Fibroblast of the conjunctiva (primary cell): ENCODE measurements around the gene TTYH1.
"Not testable (repeated sequence)": the region's sequence is repeated elsewhere in the genome, so short reads cannot be mapped to it uniquely, and the experiment has no call there.

ENCODE experiments used
- DNase-seq: peaks from one replicate; pipeline ENCODE4 v3.0.0-alpha.2; 2010; ENCODE audit warnings: low read depth

Gene TTYH1

DNA sequence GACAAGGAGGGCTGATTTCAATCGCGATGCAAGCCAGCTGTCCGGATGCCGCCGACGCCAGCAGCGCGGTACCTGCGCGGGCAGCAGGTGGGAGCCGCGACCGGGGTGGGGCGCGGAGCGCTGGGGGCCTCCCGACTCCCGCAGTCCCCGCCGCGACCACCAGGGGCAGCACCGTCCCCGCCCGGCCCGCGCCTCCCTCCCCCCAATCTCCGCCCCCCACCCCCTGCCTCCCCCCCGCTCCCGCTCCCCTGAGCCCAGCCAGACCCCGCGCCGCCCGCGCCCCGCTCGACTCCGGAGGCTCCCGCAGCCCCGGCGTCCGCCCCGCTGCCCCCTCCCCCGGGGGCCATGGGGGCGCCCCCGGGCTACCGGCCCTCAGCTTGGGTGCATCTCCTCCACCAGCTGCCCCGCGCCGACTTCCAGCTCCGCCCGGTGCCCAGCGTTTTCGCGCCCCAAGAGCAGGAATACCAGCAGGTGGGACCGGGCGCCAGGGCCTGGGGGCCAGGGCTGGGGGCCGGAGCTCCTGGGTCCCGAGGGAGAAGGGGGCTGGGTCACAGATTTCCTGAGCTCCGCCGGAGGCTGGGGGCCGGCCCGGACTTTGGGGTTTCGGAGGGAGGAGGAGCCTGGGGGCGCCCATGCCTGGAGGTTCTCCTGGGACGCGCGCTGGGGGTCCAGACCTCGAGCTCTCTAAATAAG is at the start of gene TTYH1:
TSS of gene TTYH1 (plus strand) at position 257 of the 693 bp plus-strand sequence. CDS start at position 346, 89 bp downstream.
- DNase-seq = no peak

DNA sequence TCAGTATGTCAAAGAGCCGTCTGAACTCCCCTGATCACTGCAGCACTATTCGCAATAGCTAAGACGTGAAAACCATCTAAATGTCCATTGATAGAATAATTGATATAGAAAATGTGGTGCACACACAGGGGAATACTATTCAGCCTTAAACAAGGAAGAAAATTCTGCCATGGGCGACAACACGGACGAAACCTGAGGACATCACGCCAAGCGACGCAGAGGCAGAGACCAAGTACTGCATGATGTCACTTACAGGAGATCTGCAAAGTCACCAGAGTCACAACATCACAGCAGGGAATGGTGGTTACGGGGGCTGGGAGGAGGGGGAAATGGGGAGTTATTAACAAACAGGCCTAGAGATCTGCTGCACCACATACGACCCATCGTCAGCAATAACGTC is 49.5 kb upstream of the TTYH1 start:
- not testable (repeated sequence) for DNase-seq

GRCh38 chr19:54366811-54367210 is 48.5 kb upstream of the TTYH1 start:
- no peak for DNase-seq

DNA sequence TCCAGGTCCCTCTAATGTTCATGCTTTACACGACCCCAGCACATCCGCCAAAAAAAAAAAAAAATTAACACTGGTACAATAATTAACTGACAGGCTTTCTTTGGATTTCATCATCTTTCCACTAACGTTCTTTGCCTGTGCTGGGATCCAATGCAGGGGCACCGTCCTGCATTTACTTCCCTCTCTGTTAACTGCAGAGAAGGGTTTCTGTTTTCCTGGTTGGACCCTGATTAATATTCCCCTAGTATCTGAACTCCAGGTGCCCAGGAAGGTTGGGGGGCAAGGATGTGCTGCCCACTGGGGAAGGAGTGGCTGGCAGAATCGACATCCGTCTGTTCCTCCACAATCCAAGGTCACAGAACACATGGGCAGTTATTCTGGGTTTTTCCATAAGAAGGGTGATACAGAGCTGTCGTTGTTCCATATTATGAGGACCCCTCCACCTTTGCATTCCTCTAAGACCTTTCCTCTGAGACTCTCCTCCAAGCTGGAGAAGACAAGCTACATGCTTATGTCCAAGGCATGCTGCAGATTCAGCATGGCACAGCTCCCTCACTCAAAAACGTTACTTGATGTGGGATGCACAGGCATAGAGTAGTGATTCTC is 46.1 kb upstream of the TTYH1 start:
- DNase-seq = no peak

DNA sequence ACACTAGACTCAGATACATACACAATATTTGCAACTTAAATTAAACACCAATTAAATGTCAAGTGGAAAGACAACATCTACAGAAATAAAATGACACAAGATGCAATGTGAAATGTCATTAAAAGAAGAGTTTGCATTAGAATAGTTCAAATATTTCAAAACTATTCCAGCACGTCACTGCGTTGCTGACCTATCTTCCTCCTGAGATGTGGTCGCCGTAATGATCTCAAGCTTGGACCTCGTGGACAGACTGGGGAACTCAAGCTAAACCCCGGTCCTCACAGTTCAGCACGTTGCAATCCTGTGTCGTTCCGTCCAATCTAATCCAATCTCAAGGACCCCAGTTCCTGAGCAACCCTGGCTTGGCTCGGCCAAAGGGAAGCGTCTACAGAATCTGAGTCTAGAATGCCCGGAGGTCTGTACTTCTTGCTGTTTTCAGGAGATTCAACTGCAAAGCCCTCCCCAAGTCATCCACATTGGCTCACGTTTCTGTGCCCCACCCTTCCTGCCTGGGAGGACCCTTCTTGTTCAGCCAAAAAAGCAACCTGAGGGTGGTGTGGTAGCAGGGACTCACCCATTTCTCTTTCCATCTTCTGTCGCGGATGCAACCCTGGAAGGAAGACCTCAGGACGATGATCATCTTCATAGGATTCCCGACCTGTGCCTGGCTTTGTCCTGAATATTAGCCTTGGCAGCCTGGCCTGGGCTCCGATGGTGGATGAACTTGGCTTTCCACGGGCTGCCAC is 45.4 kb upstream of the TTYH1 start:
- DNase-seq = not testable (repeated sequence)

DNA sequence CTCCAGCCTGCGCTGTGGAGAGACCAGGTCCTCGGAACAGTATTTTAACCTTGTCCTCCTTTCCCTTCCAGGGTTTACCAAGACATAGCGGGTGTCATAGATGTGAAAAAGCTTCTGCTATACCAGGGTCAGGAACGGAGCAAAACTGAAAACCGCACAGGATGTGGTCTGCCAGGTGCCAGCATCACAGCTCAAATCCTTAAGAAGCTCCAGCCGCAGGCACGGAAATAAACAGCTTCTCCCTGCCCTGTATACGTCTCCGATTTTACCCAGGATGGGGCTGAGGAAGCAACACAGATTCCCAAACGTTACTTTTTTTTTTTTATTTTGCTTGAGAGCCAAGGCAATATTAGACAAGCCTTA is 44.8 kb upstream of the TTYH1 start:
- not testable (repeated sequence) for DNase-seq

DNA sequence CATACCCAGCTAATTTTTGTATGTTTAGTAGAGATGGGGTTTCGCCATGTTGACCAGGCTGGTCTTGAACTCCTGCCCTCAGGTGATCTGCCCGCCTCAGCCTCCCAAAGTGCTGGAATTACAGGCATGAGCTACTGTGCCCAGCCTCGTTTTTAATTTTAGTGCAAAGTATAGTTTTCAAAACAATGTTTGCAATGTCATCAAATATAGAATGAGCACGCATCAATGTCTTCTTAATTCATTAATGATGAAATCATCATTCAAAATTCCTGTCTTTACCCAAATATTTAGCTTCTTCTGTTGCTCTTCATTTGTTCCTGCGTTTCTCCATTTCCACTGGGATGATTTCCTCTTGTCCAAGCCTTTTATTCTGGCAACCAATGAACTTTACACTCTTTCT is 43.8 kb upstream of the TTYH1 start:
- not testable (repeated sequence) for DNase-seq

GRCh38 chr19:54373781-54374631 is 41.3 kb upstream of the TTYH1 start:
- no peak for DNase-seq

DNA sequence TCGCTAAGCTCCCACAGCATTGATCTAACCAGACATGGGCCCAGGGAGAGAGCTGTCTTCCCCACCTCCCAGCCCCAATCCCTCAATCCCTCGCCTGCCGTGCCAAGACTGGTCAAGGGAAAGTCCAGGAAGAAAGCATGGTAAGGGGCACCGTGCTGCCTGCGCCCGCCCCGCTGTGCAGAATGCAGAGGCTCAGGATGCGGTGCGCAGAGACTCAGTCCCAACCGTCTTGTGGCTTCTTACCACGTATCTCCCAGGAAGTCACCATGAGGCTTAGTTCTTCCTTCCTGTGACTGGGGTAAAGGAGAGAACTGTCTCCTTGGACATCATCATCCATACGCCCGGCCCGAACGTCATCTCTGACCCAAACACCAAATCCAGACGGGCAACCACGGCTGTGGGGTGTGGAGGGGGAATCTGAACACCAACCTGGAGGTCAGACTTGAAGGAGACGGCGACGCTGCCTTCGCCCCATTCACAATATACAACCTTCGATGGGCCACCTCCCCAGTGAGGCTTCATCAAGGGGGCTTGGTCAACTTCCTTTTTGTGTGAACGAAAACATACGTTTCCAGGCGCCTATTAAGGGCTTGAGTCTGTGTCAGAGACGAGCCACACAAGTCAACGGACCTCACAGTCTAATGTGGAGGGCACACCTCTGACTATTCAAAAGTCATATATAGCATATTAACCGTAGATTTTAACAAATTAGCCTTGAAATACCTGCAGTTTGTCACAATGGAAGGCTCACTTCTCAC is 39.9 kb upstream of the TTYH1 start:
- DNase-seq = not testable (repeated sequence)

GRCh38 chr19:54376610-54377285 is 38.5 kb upstream of the TTYH1 start:
- DNase-seq = no peak

GRCh38 chr19:54379187-54379678 is 36.0 kb upstream of the TTYH1 start:
- no peak for DNase-seq

DNA sequence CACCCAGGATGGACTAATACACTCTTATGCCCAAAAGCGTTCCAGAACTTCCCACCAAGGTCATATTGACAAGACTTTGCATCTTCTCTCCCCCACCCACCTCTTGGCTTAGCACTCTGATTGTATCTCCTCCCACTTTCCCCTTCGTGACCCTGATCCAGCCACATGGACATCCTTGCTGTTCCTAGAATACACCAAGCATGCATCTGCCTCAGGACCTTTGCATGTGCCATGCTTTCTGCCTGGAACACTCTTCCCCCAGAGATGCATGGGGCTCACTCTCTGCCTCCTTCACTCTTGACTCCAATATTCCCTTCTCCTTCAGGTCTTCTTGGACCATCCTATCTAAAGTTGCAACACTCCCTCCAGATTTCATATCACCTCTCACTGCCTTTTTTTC is 34.4 kb upstream of the TTYH1 start:
- DNase-seq = no peak

- DNase-seq = not testable (repeated sequence)
Measured at GRCh38 chr19:54382041-54382440, 33.2 kb upstream of the TTYH1 start.

DNA sequence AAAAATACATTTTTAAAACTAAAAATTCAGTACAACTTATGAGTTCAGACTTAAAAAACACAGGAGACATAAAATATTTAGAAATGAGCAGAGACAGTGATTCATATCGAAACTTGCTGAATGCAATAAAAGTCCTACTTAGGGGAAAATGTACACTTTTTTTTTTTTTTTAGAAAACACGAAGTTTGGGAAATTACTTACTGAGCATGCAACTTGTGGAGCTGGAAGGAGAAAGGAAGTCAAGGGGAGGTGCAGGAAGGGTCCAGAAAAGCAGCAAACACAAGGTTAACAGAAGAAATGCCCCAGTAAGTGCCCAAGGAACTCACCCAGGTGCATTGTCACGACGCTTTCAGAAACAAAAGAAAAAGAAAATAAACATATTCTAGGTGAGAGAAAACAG is 31.9 kb upstream of the TTYH1 start:
- no peak for DNase-seq

- no peak for DNase-seq
Measured at GRCh38 chr19:54387991-54388801, 27.1 kb upstream of the TTYH1 start.

- no peak for DNase-seq
Measured at GRCh38 chr19:54388802-54389139, 26.5 kb upstream of the TTYH1 start.

- DNase-seq = no peak
Measured at GRCh38 chr19:54389553-54389952, 25.7 kb upstream of the TTYH1 start.

DNA sequence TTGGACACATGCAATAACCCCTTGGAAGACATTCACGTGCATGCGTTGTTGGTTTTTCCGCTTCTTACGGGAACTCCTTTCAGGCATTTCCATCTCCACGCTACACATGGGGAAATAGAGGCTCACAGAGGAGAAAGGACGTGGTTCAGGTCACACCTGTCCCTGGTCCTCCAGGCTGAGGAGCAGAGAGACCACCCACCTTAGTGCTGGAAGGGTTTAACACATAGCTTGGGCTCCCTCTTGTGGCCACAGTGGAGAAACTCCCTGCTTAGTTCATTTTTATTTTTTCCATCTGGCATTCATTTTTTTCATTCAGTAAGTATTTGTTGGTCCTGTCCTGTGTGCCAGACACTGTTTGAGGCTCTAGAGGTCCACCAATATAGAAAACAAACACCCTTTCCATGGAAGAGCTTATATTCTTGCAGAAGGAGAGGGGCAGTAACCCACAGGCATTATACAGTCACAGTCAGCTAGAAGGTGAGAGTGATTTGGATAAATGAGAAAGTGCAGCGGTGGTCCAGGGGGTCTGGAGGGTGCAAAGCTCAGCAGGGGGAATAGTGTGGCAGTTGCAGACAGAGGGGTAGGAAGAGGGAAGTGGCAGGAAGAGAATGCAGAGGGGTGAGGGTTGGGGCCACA is 24.2 kb upstream of the TTYH1 start:
- peak; percentile 60 for DNase-seq

- no peak for DNase-seq
Measured at GRCh38 chr19:54391589-54392061, 23.6 kb upstream of the TTYH1 start.
